HEK293 (cell line): ENCODE results near the gene LRFN3.
A peak's percentile ranks its signal among the peaks of the same experiment; 100 is the strongest.

ENCODE experiments used
- FEZF1 ChIP-seq: fragments of 450-650 bp; formaldehyde crosslinking; IDR thresholded peaks from 2 replicates; pipeline ENCODE4 v1.5.1; 2016; ENCODE audit warnings: missing biosample characterization, missing genetic modification characterization
- GLIS2 ChIP-seq: fragments of 450-650 bp; formaldehyde crosslinking; IDR thresholded peaks from 2 replicates; pipeline ENCODE4 v1.5.1; 2016; ENCODE audit warnings: missing biosample characterization, missing genetic modification characterization
- KLF1 ChIP-seq: fragments of 450-650 bp; formaldehyde crosslinking; IDR thresholded peaks from 2 replicates; pipeline ENCODE4 v1.5.1; 2016; ENCODE audit warnings: missing biosample characterization, missing genetic modification characterization
- KLF10 ChIP-seq: fragments of 450-650 bp; IDR thresholded peaks from 2 replicates; pipeline ENCODE4 v1.5.1; 2018; ENCODE audit warnings: missing biosample characterization, mild to moderate bottlenecking, missing genetic modification characterization
- MEIS1 ChIP-seq: sonication (generic); formaldehyde crosslinking; IDR thresholded peaks from 2 replicates; pipeline ENCODE4 v1.8.1; 2022; ENCODE audit warnings: missing genetic modification reagents, mild to moderate bottlenecking, borderline replicate concordance
- OVOL3 ChIP-seq: fragments of 450-650 bp; formaldehyde crosslinking; IDR thresholded peaks from 2 replicates; pipeline ENCODE4 v1.5.1; 2016; ENCODE audit warnings: missing biosample characterization, missing genetic modification characterization
- PRDM2 ChIP-seq: fragments of 450-650 bp; formaldehyde crosslinking; IDR thresholded peaks from 2 replicates; pipeline ENCODE4 v1.5.1; 2016; ENCODE audit warnings: missing biosample characterization, missing genetic modification characterization, borderline replicate concordance
- REPIN1 ChIP-seq: fragments of 450-650 bp; formaldehyde crosslinking; IDR thresholded peaks from 2 replicates; pipeline ENCODE4 v1.5.1; 2017; ENCODE audit warnings: missing biosample characterization, missing genetic modification characterization, low read depth
- SETDB1 ChIP-seq: IDR thresholded peaks from one replicate; pipeline ENCODE4 v1.6.1; 2017; ENCODE audit warnings: mild to moderate bottlenecking, low read length, moderate library complexity, mixed read lengths; ENCODE audit not compliant: insufficient read length
- TCF7L2 ChIP-seq: IDR thresholded peaks from 2 replicates; pipeline ENCODE4 v1.6.1; 2011; ENCODE audit warnings: low read depth, mild to moderate bottlenecking, inconsistent platforms, low read length, moderate library complexity, borderline replicate concordance
- TSHZ1 ChIP-seq: fragments of 450-650 bp; formaldehyde crosslinking; IDR thresholded peaks from 2 replicates; pipeline ENCODE4 v1.5.1; 2016; ENCODE audit warnings: missing biosample characterization, missing genetic modification characterization, borderline replicate concordance
- ZBTB6 ChIP-seq: fragments of 450-650 bp; formaldehyde crosslinking; IDR thresholded peaks from 2 replicates; pipeline ENCODE4 v1.5.1; 2017; ENCODE audit warnings: missing biosample characterization, missing genetic modification characterization
- ZNF121 ChIP-seq: fragments of 450-650 bp; formaldehyde crosslinking; IDR thresholded peaks from 2 replicates; pipeline ENCODE4 v1.5.1; 2016; ENCODE audit warnings: missing biosample characterization, missing genetic modification characterization
- ZNF169 ChIP-seq: fragments of 450-650 bp; formaldehyde crosslinking; IDR thresholded peaks from 2 replicates; pipeline ENCODE4 v1.5.1; 2016; ENCODE audit warnings: missing biosample characterization, missing genetic modification characterization
- ZNF239 ChIP-seq: fragments of 450-650 bp; formaldehyde crosslinking; IDR thresholded peaks from 2 replicates; pipeline ENCODE4 v1.5.1; 2016; ENCODE audit warnings: missing biosample characterization, missing genetic modification characterization
- ZNF37A ChIP-seq: fragments of 450-650 bp; IDR thresholded peaks from 2 replicates; pipeline ENCODE4 v1.5.1; 2018; ENCODE audit warnings: missing biosample characterization, missing genetic modification characterization
- ZNF391 ChIP-seq: fragments of 450-650 bp; formaldehyde crosslinking; IDR thresholded peaks from 2 replicates; pipeline ENCODE4 v1.5.1; 2016; ENCODE audit warnings: low read depth, missing biosample characterization, missing genetic modification characterization, borderline replicate concordance
- ZNF48 ChIP-seq: fragments of 450-650 bp; formaldehyde crosslinking; IDR thresholded peaks from 2 replicates; pipeline ENCODE4 v1.5.1; 2016; ENCODE audit warnings: missing biosample characterization, missing genetic modification characterization
- ZNF501 ChIP-seq: fragments of 450-650 bp; formaldehyde crosslinking; IDR thresholded peaks from 2 replicates; pipeline ENCODE4 v1.5.1; 2016; ENCODE audit warnings: missing biosample characterization, missing genetic modification characterization
- ZNF513 ChIP-seq: fragments of 450-650 bp; IDR thresholded peaks from 2 replicates; pipeline ENCODE4 v1.5.1; 2018; ENCODE audit warnings: missing biosample characterization, missing genetic modification characterization
- ZNF549 ChIP-seq: fragments of 450-650 bp; IDR thresholded peaks from 2 replicates; pipeline ENCODE4 v1.5.1; 2018; ENCODE audit warnings: missing biosample characterization, missing genetic modification characterization, mild to moderate bottlenecking, inconsistent platforms, moderate library complexity
- ZNF624 ChIP-seq: fragments of 450-650 bp; formaldehyde crosslinking; IDR thresholded peaks from 2 replicates; pipeline ENCODE4 v1.5.1; 2017; ENCODE audit warnings: missing biosample characterization, missing genetic modification characterization
- ZNF639 ChIP-seq: fragments of 450-650 bp; formaldehyde crosslinking; IDR thresholded peaks from 2 replicates; pipeline ENCODE4 v1.5.1; 2016; ENCODE audit warnings: missing biosample characterization, missing genetic modification characterization
- ZNF645 ChIP-seq: fragments of 450-650 bp; formaldehyde crosslinking; IDR thresholded peaks from 2 replicates; pipeline ENCODE4; 2016; ENCODE audit warnings: missing biosample characterization, missing genetic modification characterization
- ZNF654 ChIP-seq: fragments of 450-650 bp; formaldehyde crosslinking; IDR thresholded peaks from 2 replicates; pipeline ENCODE4 v1.5.1; 2016; ENCODE audit warnings: low read depth, missing biosample characterization, missing genetic modification characterization
- ZNF791 ChIP-seq: fragments of 450-650 bp; formaldehyde crosslinking; IDR thresholded peaks from 2 replicates; pipeline ENCODE4 v1.5.1; 2016; ENCODE audit warnings: missing biosample characterization, missing genetic modification characterization

LRFN3 gene

GRCh38 chr19:35899547-35900214 is 36.5 kb upstream of the LRFN3 start (continued):
- TF ChIP-seq ZNF645 (tag by site-specific recombination) = no peak
- TF ChIP-seq ZNF169 (tag by site-specific recombination) = no peak
- TF ChIP-seq REPIN1 (tag by site-specific recombination) = 0 out of 2 replicates have a peak, but pooled peaks have one; percentile 16
- no peak for TF ChIP-seq ZNF37A
- TF ChIP-seq ZBTB6 (tag by site-specific recombination) = no peak; the same call in 1 of the 2 replicates
- peak; percentile 63; the same call in 1 of the 2 replicates for TF ChIP-seq ZNF391 (tag by site-specific recombination)
- no peak for TF ChIP-seq SETDB1
- no peak for TF ChIP-seq PRDM2 (tag by site-specific recombination)
- peak; percentile 86 for TF ChIP-seq ZNF639
- no peak for TF ChIP-seq ZNF513 (tag by site-specific recombination)
- TF ChIP-seq KLF1 (tag by site-specific recombination) = peak; percentile 84
- no peak for TF ChIP-seq MEIS1 (CRISPR knock-in tag)
- TF ChIP-seq ZNF501 (tag by site-specific recombination) = 0 out of 2 replicates have a peak, but pooled peaks have one; percentile 35
- no peak for TF ChIP-seq ZNF624 (tag by site-specific recombination)
- no peak for TF ChIP-seq OVOL3 (tag by site-specific recombination)
- TF ChIP-seq ZNF48 (tag by site-specific recombination) = no peak
- TF ChIP-seq ZNF239 (tag by site-specific recombination) = no peak
- TF ChIP-seq TCF7L2 = no peak
- no peak for TF ChIP-seq ZNF549
- TF ChIP-seq ZNF791 (tag by site-specific recombination) = no peak
- TF ChIP-seq ZNF121 = peak; percentile 56; the same call in 1 of the 2 replicates
- no peak for TF ChIP-seq ZNF654 (tag by site-specific recombination)
- TF ChIP-seq TSHZ1 (tag by site-specific recombination) = no peak
- no peak for TF ChIP-seq FEZF1
- TF ChIP-seq KLF10 (tag by site-specific recombination) = peak; percentile 88
- peak; percentile 55 for TF ChIP-seq GLIS2 (tag by site-specific recombination)
